Activated CD4-positive, alpha-beta memory T cell treated with anti-CD3 and anti-CD28 coated beads for 36 hours (primary cell): ENCODE results near the gene CYP21A2. TPM values are rescaled to one million over a fixed set of nuclear protein-coding genes. Genes with fewer than 3 reads are reported as not detected.
A peak's percentile ranks its signal among the peaks of the same experiment; 100 is the strongest.

ENCODE experiments used
- CTCF ChIA-PET: fragments of 350-600 bp; sonication (Branson Sonifier 250); formaldehyde crosslinking; loops from one replicate; lab custom pipeline; 2021; ENCODE audit warnings: antibody characterized with exemption, inconsistent platforms; lab: Charles Lee
- POLR2A ChIA-PET: fragments of 350-600 bp; sonication (Branson Sonifier 250); formaldehyde crosslinking; loops from one replicate; lab custom pipeline; 2021; ENCODE audit warnings: antibody characterized with exemption; lab: Charles Lee
- DNase-seq: peaks from one replicate; pipeline ENCODE4 v3.0.0-alpha.2; 2020
- H3K27ac Mint-ChIP-seq: one replicate; pipeline ENCODE4 v1.8.0; 2021; ENCODE audit warnings: mixed read lengths
- H3K27me3 Mint-ChIP-seq: one replicate; pipeline ENCODE4 v1.8.0; 2021; ENCODE audit warnings: mixed read lengths
- H3K36me3 Mint-ChIP-seq: one replicate; pipeline ENCODE4 v1.8.0; 2021; ENCODE audit warnings: mixed read lengths
- H3K4me1 Mint-ChIP-seq: one replicate; pipeline ENCODE4 v1.8.0; 2021; ENCODE audit warnings: low read depth, mixed read lengths
- H3K4me3 Mint-ChIP-seq: one replicate; pipeline ENCODE4 v1.8.0; 2021; ENCODE audit warnings: mild to moderate bottlenecking, mixed read lengths
- H3K9me3 Mint-ChIP-seq: one replicate; pipeline ENCODE4 v1.8.0; 2021; ENCODE audit warnings: mixed read lengths
- intact Hi-C: fragments of 100-400 bp; cut with micrococcal nuclease; formaldehyde crosslinking; loops from one replicate; pipeline ENCODE4 v1.15.1; 2023
- total RNA-seq, 2 experiments: library from RNA; stranded (reverse); gene quantifications; one replicate each; pipeline ENCODE4 v1.2.3, GENCODE V29; 2021

CYP21A2 gene
- total RNA-seq, 2 experiments from 2014 or later: 0.24 TPM; not detected in 1

GRCh38 chr6:32081168-32081990, 43.2 kb downstream of the CYP21A2 start:
- Mint-ChIP-seq H3K36me3 (no peaks in the 10 kb centered on the region), H3K27me3 (peaks cover 24% of the 10 kb centered on the region), H3K27ac (no peak overlapping the region), H3K4me3 (no peak overlapping the region), H3K9me3 (no peaks in the 10 kb centered on the region), H3K4me1 (peaks cover 5% of the 10 kb centered on the region)
- no peak for DNase-seq
- intact Hi-C loops: no loop called here
- CTCF ChIA-PET: interaction anchor here (0.6 to 0.8 kb wide), 2 partner anchors 36 to 66 kb away, joined by 3 to 4 read pairs; no protein-coding TSS in a partner anchor
- POLR2A ChIA-PET: no interaction called here

DNA sequence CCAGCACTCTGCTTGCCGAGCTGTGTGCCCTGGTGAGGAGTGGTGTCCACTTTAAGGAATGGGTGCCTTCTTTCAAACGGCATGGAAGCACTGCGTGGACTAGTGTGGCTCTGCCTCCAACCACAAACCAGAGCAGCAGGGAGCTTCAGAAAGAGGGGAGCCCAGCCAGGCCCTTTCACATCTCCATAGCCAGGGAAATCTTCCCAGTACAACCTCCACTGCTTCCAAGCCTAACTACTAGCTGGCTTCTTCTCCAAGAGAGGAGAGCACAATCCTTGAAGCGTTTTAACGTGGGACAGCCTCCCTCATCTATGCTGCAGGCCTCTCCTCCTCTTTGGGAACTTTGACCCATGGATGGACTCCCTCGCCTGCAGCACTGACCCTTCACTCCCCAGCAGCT, 44.3 kb downstream of the CYP21A2 start:
- intact Hi-C loops: no loop called here
- Mint-ChIP-seq H3K27me3 (peaks cover 29% of the 10 kb centered on the region), H3K4me3 (no peak overlapping the region), H3K4me1 (peaks cover 12% of the 10 kb centered on the region), H3K9me3 (no peaks in the 10 kb centered on the region), H3K36me3 (no peaks in the 10 kb centered on the region), H3K27ac (no peak overlapping the region)
- CTCF ChIA-PET: interaction anchor here (0.8 to 1.1 kb wide), 4 partner anchors 9 to 72 kb away, joined by 3 read pairs; no protein-coding TSS in a partner anchor
- no peak for DNase-seq
- POLR2A ChIA-PET: interaction anchor here (0.7 kb wide), 1 partner anchor 383 kb away, joined by 3 read pairs; no protein-coding TSS in a partner anchor

DNA sequence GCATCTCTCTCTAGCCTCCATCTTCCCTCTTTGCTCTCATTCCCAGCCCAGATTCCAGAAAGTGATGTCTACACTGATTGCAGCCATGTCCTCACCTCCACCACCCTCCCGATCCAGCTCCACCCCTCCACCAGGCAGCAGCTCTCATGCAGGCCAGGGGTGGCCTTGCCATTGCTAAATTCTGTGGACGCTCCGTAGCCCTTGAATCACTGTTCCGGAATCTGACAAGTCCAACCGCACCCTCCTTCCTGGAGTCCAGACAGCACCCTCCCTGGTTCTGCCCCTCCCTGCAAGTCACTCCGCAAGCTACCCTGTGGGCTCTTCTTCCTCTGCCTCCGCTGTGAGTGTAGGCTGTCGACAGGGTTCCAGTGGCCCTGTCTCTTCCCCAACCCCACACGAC, 44.7 kb downstream of the CYP21A2 start:
- ChIA-PET POLR2A (interaction anchor here (0.7 kb wide), 1 partner anchor 383 kb away, joined by 3 read pairs; no protein-coding TSS in a partner anchor), CTCF (interaction anchor here (0.8 to 1.1 kb wide), 3 partner anchors 8 to 72 kb away, joined by 3 read pairs; no protein-coding TSS in a partner anchor)
- intact Hi-C loops: no loop called here
- Mint-ChIP-seq H3K4me1 (peaks cover 12% of the 10 kb centered on the region), H3K9me3 (no peaks in the 10 kb centered on the region), H3K4me3 (no peak overlapping the region), H3K27me3 (peaks cover 29% of the 10 kb centered on the region), H3K27ac (no peak overlapping the region), H3K36me3 (no peaks in the 10 kb centered on the region)
- peak; percentile 17 for DNase-seq

DNA sequence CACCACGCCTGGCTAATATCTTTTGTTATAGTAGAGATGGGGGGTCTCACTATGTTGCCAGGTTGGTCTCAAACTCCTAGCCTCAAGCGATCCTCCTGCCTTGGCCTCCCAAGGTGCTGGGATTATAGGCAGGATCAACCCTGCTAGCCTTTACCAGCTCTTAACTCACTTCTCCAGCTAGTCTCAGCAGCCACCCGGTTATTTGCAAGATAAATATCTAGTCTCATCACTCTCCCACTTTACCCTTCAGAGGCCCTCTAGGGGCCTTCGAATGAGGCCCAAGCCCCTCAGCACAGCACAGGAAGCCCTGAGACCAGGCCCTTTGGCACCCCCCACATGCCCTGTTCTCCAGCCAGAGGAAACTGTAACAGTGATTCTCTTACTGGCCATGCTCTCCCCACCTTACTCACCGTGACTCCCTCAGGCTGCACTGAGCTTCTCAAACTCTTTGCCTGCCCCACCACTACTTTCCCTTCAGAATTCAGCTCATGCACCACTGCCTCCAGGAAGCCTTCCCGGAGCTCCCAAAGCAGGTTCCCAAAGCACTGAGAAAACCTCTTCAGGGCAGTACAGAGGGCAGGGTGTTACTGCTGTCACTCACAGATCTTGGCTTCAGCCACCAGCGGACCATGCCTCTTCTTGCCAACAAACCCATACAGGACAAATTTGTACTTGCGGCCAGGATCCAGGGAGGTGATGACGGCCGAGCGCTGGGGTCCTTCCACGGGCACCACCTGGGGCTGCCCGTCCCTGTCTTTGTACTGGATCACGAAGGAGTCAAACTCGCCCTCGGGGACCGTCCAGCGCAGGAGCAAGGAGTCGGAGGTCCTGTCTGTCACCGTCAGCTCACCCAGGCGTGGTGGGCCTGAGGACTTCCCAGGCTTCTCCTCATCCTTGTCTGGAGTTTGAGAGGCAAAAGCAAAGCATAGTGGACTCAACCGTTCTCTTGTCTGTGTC, 45.9 kb downstream of the CYP21A2 start:
- Mint-ChIP-seq H3K4me1 (peaks cover 12% of the 10 kb centered on the region), H3K9me3 (no peaks in the 10 kb centered on the region), H3K27ac (no peak overlapping the region), H3K27me3 (peaks cover 34% of the 10 kb centered on the region), H3K36me3 (no peaks in the 10 kb centered on the region), H3K4me3 (no peak overlapping the region)
- intact Hi-C loops: no loop called here
- ChIA-PET POLR2A (no interaction called here), CTCF (interaction anchor here (0.8 kb wide), 1 partner anchor 36 kb away, joined by 3 read pairs; no protein-coding TSS in a partner anchor)
- no peak for DNase-seq

DNA sequence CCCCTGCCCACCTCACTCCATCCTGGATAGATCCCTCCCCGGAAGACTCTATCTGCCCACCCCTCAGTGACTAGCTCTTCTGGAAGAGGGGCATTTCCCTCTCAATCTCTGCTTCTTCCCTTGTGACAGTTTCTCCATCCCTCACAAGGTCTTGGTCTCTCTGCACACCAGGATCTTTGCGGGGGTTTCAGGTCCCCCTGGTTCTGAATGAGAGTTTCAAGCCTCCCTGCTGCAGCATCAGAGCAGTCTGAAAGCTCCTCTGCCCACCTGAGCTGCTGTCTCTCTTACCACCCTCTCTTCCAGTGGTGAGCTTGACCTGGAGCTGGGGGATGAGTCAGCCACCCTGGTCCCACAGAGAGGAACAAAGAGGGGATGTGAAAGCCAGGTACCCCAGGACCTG, 46.6 kb downstream of the CYP21A2 start:
- DNase-seq: no peak
- Mint-ChIP-seq H3K9me3 (no peaks in the 10 kb centered on the region), H3K36me3 (no peaks in the 10 kb centered on the region), H3K27ac (no peak overlapping the region), H3K4me3 (no peak overlapping the region), H3K4me1 (peaks cover 12% of the 10 kb centered on the region), H3K27me3 (peaks cover 36% of the 10 kb centered on the region)
- ChIA-PET POLR2A (no interaction called here), CTCF (no interaction called here)
- intact Hi-C loops: no loop called here

- ChIA-PET POLR2A (no interaction called here), CTCF (no interaction called here)
- H3K27me3 Mint-ChIP-seq: peaks cover 31% of the 10 kb centered on the region
- H3K4me3 Mint-ChIP-seq: no peak overlapping the region
- no peak for DNase-seq
- H3K4me1 Mint-ChIP-seq: peaks cover 12% of the 10 kb centered on the region
- no peak overlapping the region for H3K27ac Mint-ChIP-seq
- intact Hi-C loops: no loop called here
- no peaks in the 10 kb centered on the region for H3K9me3 Mint-ChIP-seq
- no peaks in the 10 kb centered on the region for H3K36me3 Mint-ChIP-seq
These were observed 47.7 kb downstream of the CYP21A2 start for GRCh38 chr6:32085759-32086459.

- no peaks in the 10 kb centered on the region for H3K36me3 Mint-ChIP-seq
- intact Hi-C loops: loop anchor here (1.0 kb wide), 1 partner anchor 67 kb away; the partner anchor contains the start of gene PPT2
- DNase-seq: peak; percentile 64
- ChIA-PET POLR2A (no interaction called here), CTCF (interaction anchor here (1.0 to 1.6 kb wide), 2 partner anchors 32 to 43 kb away, joined by 3 to 6 read pairs; no protein-coding TSS in a partner anchor)
- H3K4me1 Mint-ChIP-seq: peaks cover 12% of the 10 kb centered on the region
- H3K9me3 Mint-ChIP-seq: no peaks in the 10 kb centered on the region
- H3K4me3 Mint-ChIP-seq: no peak overlapping the region
- no peak overlapping the region for H3K27ac Mint-ChIP-seq
- H3K27me3 Mint-ChIP-seq: peaks cover 29% of the 10 kb centered on the region
These were observed 48.7 kb downstream of the CYP21A2 start for GRCh38 chr6:32086661-32087573.

DNA sequence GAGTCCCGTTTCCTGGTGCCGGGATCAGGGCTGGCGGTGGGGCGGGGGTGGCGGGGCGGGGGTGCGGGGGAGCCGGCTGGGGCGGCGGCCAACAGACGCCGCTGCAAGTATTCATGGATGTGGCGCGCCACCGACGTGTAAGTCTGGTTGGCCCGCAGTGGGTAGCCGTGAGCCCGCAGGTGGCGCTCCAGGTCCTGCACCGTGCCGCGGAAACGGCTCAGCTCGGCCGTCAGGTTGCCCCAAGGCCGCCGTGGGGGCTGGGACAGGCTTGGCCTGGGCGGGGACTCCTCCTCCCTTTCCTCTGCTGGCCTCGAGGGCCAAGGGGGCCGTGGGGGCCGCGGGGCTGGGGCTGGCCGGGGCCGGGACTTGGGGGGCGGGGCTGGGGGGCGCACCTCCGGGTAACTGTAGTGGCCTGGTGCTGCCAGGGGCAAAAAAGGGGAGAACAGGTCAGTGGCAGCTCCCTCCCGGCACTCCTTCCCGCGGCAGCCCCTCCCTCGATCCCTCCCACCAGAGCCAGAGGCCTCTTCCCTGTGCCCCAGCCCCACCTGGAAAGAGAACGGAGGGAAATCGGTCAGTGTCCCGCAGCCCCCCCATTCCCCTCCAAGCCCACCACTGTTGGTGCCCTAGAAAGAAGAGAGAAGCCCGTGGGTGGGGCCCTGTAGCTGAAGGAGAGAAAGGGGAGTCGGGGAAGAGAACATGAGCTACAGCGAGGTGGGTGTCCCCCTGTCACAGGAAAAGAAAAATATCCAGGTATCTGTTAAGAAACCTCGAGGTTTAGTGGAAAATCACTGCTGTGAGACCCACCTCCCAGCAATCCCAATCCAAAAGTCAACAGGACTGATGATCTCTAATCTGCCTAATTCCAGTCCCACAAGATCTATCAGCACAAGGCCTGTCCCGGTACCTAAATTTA, 49.6 kb downstream of the CYP21A2 start:
- Mint-ChIP-seq H3K27me3 (peaks cover 32% of the 10 kb centered on the region), H3K9me3 (no peaks in the 10 kb centered on the region), H3K36me3 (no peaks in the 10 kb centered on the region), H3K27ac (no peak overlapping the region), H3K4me3 (no peak overlapping the region), H3K4me1 (peaks cover 12% of the 10 kb centered on the region)
- DNase-seq: peak; percentile 86
- ChIA-PET CTCF (interaction anchor here (1.0 to 1.6 kb wide), 2 partner anchors 31 to 42 kb away, joined by 3 to 6 read pairs; no protein-coding TSS in a partner anchor), POLR2A (no interaction called here)
- intact Hi-C loops: loop anchor here (1.0 kb wide), 1 partner anchor 66 kb away; the partner anchor contains the start of gene PPT2

- Mint-ChIP-seq H3K36me3 (no peaks in the 10 kb centered on the region), H3K4me3 (no peak overlapping the region), H3K27ac (no peak overlapping the region), H3K27me3 (peaks cover 35% of the 10 kb centered on the region), H3K4me1 (peaks cover 12% of the 10 kb centered on the region), H3K9me3 (no peaks in the 10 kb centered on the region)
- ChIA-PET CTCF (no interaction called here), POLR2A (no interaction called here)
- no peak for DNase-seq
- intact Hi-C loops: no loop called here
These were observed 50.4 kb downstream of the CYP21A2 start for GRCh38 chr6:32088487-32089049.
